ENCODE measurements around the gene ACKR3.

Gene ACKR3

GRCh38 chr2:236570081-236570868, 650 bp downstream of the ACKR3 start:
- no peak for DNase-seq

- DNase-seq: no peak
Measured at GRCh38 chr2:236571145-236571544, 1.5 kb downstream of the ACKR3 start.

DNA sequence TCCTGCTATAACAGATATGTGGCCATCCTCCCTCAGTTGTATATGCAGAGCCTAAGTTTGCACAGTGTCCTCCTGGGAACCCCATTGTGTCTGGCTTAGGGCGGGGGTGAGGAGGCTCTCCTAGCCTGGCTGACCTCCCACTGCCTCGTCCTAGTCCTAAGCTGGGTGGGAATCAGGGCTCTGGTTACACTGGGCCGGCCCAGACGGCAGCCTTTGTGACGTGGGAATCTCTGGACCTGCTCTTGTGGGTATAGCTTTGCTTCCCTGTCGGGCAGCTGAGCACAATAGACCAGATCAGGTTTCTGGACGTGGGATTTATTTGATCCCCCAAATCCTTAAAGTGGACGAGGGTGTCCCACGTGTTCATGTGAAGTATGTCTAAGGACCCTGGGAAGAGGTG, 2.9 kb downstream of the ACKR3 start:
- no peak for DNase-seq

GRCh38 chr2:236573066-236573929, 3.7 kb downstream of the ACKR3 start:
- no peak for DNase-seq

- no peak for DNase-seq
Measured at GRCh38 chr2:236574000-236574399, 4.4 kb downstream of the ACKR3 start.

- no peak for DNase-seq
Measured at GRCh38 chr2:236574424-236575145, 5.0 kb downstream of the ACKR3 start.

DNA sequence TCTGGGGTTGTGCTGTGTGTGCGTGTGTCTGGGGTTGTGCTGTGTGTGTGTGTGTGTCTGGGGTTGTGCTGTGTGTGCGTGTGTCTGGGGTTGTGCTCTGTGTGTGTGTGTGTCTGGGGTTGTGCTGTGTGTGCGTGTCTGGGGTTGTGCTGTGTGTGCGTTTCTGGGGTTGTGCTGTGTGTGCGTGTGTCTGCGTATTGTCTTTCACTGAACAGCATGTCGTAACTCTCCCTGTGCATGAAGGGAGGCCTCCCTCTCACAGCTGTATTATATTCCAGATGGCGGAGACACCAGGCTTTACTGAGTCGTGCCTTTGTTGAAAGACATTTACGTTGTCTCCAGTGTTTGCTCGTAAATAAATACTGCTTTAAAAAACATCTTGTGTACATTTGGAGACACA, 5.9 kb downstream of the ACKR3 start:
- no peak for DNase-seq

GRCh38 chr2:236576087-236576486, 6.5 kb downstream of the ACKR3 start:
- no peak for DNase-seq

DNA sequence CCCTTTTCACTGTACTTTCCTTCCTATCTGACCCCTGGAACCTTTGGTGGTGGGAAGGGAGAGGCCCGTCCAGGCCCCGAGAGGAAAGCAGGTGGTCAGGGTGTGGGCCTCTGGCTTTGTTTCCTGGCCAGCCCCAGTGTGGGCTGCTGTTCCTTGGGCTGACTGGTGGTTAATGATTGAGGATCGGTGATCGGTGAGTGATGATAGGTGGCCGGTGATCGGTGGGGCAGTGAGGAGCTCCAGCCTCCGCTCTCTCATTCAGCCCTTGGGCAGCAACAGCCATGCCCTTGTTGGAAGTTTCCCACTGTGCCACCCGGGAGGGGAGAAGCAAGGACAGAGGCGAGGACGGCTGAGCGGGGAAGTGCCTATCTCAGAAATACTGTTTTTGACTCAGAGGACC, 7.3 kb downstream of the ACKR3 start:
- DNase-seq: no peak

DNA sequence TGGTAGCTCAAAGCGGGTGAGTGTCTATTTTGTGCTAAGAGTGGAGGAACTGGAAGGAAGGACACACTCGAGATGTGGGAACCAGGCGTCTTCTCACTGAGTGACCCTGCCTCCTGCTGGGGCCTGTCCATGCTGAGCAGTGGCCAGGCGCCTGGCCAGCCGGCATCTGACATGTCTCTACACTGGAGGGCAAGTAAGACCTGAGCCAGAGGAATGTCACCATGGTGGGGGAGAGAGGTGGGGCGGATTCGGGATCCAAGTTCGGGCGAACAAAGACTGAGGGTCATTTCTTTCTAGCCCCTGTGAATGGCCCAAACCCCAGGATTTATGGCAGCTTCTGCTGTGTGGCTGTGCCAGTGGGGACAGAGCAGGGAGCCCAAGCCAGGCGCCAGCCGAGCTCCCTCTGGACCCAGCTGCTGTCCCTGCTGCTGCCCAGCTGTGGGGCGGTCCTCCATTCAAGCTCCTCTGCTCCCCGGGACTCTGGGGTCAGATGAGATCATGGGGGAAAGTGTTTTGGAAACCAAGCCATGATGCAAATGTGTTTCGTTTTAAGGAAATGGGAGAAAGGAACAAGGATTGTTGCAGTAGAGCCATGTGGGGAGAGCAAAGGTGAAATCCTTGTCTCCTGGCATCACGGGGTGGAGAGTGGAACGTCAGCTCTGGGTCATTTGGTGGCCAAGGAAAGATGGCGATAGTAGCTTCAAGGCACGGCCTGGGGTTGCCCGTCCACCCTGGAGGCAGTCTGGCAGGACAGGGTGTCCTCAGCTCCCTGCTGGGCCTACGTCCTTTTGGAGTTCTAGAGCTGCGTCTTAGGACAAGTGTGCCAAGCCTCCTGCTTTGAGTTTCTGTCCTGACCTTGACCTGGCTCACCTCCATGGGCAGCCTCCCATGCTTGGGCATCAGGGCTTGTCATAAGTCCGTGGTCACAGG, 8.1 kb downstream of the ACKR3 start:
- DNase-seq: no peak

DNA sequence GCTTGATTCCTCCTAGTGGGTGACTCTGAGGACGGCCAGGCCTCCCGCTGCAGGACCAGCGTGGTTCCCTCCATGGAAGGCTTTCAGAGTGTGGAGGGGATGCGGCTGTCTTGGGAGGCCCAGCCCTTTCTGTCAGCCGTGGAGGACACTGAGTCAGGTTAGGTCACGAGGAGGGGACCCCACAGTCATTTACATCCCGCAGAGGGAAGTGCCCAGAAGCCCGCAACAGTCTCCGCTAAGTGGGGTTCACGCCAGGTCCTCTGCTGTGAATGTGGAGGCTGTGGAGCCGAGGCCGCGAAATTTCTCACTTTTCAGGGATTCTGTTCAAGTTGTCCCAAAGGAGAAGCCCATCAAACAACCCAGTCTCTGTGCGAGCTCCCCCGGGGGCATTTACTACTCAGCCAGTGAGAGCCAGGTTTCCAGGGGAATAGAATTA, 8.8 kb downstream of the ACKR3 start:
- DNase-seq: no peak

GRCh38 chr2:236579048-236579745, 9.6 kb downstream of the ACKR3 start:
- no peak for DNase-seq

DNA sequence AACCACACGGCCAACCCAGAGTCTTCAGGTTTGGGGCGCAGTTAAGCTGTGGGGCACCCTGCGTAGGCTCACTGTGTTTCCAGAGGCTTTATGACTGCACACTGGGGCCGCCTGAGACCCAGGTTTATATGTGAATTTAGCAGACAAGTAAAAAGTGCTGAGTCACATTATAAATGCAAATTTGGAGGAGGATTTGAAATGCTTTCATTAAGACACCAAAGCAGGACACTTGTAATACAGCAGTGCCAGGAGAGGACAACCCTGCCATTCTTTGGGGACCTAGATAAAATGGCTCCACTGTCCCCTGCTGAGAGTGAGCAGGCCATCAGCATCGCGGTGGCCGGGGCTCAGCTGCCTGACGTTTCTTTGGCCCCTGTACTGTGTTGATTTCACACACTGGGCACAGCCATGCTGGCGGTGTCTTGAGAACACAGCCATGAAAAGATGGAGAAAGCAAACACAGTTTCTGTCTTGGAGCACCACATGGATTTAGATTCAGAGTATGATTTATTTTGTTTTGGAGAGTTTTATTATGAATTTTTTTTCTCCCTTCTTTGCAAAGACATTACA, 10.2 kb downstream of the ACKR3 start:
- DNase-seq: no peak

- DNase-seq: no peak
Measured at GRCh38 chr2:236580746-236581355, 11.2 kb downstream of the ACKR3 start.

- no peak for DNase-seq
Measured at GRCh38 chr2:236581546-236581945, 11.9 kb downstream of the ACKR3 start.

DNA sequence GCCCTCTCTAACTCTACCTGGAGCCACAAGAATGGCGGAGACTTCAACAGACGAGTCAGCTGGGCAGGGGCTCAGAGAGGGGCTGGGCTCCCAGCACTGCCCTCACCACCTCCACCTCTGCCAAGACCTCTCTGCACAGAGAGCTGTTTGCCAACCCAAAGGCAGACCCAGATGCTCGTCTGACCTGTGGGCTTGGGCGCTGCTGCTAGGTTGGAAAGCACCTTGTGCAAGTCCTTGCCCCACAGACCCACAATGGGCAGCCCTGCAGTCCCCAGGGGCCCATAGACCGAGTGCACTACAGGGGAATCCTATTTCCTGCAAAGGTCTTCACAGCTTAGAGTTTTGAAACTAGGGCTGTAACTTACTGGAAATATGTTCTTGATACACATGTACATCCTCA, 13.3 kb downstream of the ACKR3 start:
- no peak for DNase-seq

DNA sequence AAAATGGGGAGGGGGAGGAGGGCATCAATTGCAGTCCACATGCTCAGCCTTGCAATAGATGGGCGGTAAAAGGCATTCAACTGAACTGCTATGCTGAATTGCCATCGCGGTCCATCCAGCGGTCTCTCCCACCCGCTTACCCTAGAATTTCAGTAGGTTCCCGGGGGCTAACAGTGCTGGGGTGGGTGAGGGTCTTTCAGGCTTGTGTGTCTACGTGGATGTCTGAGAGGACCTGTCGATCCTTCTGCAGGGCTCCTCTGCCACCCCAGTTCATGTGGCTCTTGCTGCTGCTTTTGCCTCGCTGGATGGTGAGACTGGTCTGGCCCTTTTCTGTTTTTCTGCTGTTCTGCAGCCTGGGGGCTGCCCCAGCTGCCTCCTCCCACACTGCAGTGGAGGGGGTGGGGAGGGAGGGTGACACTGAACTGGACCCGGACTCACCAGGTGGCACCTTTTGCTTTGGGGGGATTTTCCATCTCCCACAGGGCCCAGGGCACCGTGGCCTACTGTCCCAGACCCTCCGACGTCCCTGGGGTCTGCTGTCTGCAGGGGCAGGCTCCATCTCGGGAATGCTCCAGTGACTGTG, 14.1 kb downstream of the ACKR3 start:
- DNase-seq: no peak

- no peak for DNase-seq
Measured at GRCh38 chr2:236584521-236585384, 15.1 kb downstream of the ACKR3 start.

GRCh38 chr2:236585966-236586365, 16.3 kb downstream of the ACKR3 start:
- DNase-seq: no peak
